ENCODE data around the gene TACC2.

TACC2 gene

GRCh38 chr10:122147663-122148062 is 158.7 kb downstream of the TACC2 start:
- Histone ChIP-seq H3F3A (ENCODE audit: insufficient read depth) (no peaks in the 10 kb centered on the region), H3K4me2 (ENCODE audit: low read depth, low read length, poor library complexity, severe bottlenecking) (no peak overlapping the region), H3K27me3 (ENCODE audit: low read length) (no peaks in the 10 kb centered on the region), H3K4me3 (ENCODE audit: insufficient read depth, low read length, poor library complexity, severe bottlenecking) (no peak overlapping the region), H3K36me3 (ENCODE audit: low read length) (no peaks in the 10 kb centered on the region), H3K9me2 (replicated peaks; ENCODE audit: insufficient read depth, low read length) (no peaks in the 10 kb centered on the region), H3K9me3 (ENCODE audit: insufficient read depth, low read length) (no peaks in the 10 kb centered on the region; the same call in 1 of the 2 replicates), H3K9ac (ENCODE audit: low read length) (no peak overlapping the region), H2AFZ (ENCODE audit: low read depth, low read length, severe bottlenecking) (no peak overlapping the region), H3K27ac (ENCODE audit: low read depth, low read length) (no peak overlapping the region), H4K20me1 (ENCODE audit: low read depth, low read length) (no peaks in the 10 kb centered on the region), H3K79me2 (ENCODE audit: insufficient read depth, low read length) (no peaks in the 10 kb centered on the region)
- no peak for TF ChIP-seq EZH2phosphoT487 (conservative IDR thresholded peaks at IDR 0.05; ENCODE audit: low read length)
- TF ChIP-seq CTCF (IDR thresholded peaks at IDR 0.05; ENCODE audit: insufficient read depth, low read length, poor library complexity, severe bottlenecking), result no peak

GRCh38 chr10:122148876-122149560 is 160.1 kb downstream of the TACC2 start:
- Histone ChIP-seq H3K79me2 (ENCODE audit: insufficient read depth, low read length) (no peaks in the 10 kb centered on the region), H3K36me3 (ENCODE audit: low read length) (no peaks in the 10 kb centered on the region), H3K27me3 (ENCODE audit: low read length) (no peaks in the 10 kb centered on the region), H3K4me2 (ENCODE audit: low read depth, low read length, poor library complexity, severe bottlenecking) (no peak overlapping the region), H3K9me2 (replicated peaks; ENCODE audit: insufficient read depth, low read length) (no peaks in the 10 kb centered on the region), H3K4me3 (ENCODE audit: insufficient read depth, low read length, poor library complexity, severe bottlenecking) (no peak overlapping the region), H2AFZ (ENCODE audit: low read depth, low read length, severe bottlenecking) (no peak overlapping the region), H3K9me3 (ENCODE audit: insufficient read depth, low read length) (no peaks in the 10 kb centered on the region; the same call in 1 of the 2 replicates), H4K20me1 (ENCODE audit: low read depth, low read length) (no peaks in the 10 kb centered on the region), H3F3A (ENCODE audit: insufficient read depth) (no peaks in the 10 kb centered on the region), H3K9ac (ENCODE audit: low read length) (no peak overlapping the region), H3K27ac (ENCODE audit: low read depth, low read length) (no peak overlapping the region)
- no peak for TF ChIP-seq CTCF (IDR thresholded peaks at IDR 0.05; ENCODE audit: insufficient read depth, low read length, poor library complexity, severe bottlenecking)
- TF ChIP-seq EZH2phosphoT487 (conservative IDR thresholded peaks at IDR 0.05; ENCODE audit: low read length), result no peak

GRCh38 chr10:122149561-122150505 is 160.9 kb downstream of the TACC2 start:
- Histone ChIP-seq H4K20me1 (ENCODE audit: low read depth, low read length) (no peaks in the 10 kb centered on the region), H3K4me2 (ENCODE audit: low read depth, low read length, poor library complexity, severe bottlenecking) (no peak overlapping the region), H3K27ac (ENCODE audit: low read depth, low read length) (no peak overlapping the region), H3K79me2 (ENCODE audit: insufficient read depth, low read length) (no peaks in the 10 kb centered on the region), H3K27me3 (ENCODE audit: low read length) (no peaks in the 10 kb centered on the region), H3F3A (ENCODE audit: insufficient read depth) (no peaks in the 10 kb centered on the region), H2AFZ (ENCODE audit: low read depth, low read length, severe bottlenecking) (no peak overlapping the region), H3K9me2 (replicated peaks; ENCODE audit: insufficient read depth, low read length) (no peaks in the 10 kb centered on the region), H3K4me3 (ENCODE audit: insufficient read depth, low read length, poor library complexity, severe bottlenecking) (no peak overlapping the region), H3K9ac (ENCODE audit: low read length) (no peak overlapping the region), H3K9me3 (ENCODE audit: insufficient read depth, low read length) (no peaks in the 10 kb centered on the region; the same call in 1 of the 2 replicates), H3K36me3 (ENCODE audit: low read length) (no peaks in the 10 kb centered on the region)
- TF ChIP-seq EZH2phosphoT487 (conservative IDR thresholded peaks at IDR 0.05; ENCODE audit: low read length), result no peak
- TF ChIP-seq CTCF (IDR thresholded peaks at IDR 0.05; ENCODE audit: insufficient read depth, low read length, poor library complexity, severe bottlenecking), result no peak
